Ovary (tissue), 9 donors: Measurements from ENCODE around the gene PTPRG. TPM values are rescaled to one million over a fixed set of nuclear protein-coding genes. Genes with fewer than 3 reads are reported as not detected.

Experiments
- DNase-seq, 5 donors: peaks; one replicate each; pipeline ENCODE4 v3.0.0-alpha.2; 2019 to 2020
- H3K27ac ChIP-seq, 2 donors: fragments of 200-600 bp; one replicate each; pipeline versions ENCODE4 v1.5.1 to v1.8.0; 2019 to 2022
- H3K27me3 ChIP-seq: fragments of 200-600 bp; one replicate; pipeline ENCODE4 v1.8.0; 2022
- H3K36me3 ChIP-seq: fragments of 200-600 bp; sonication (generic); one replicate; pipeline ENCODE4 v1.5.1; 2019
- H3K4me1 ChIP-seq: one replicate; pipeline ENCODE4 v1.8.1; 2013; ENCODE audit warnings: mild to moderate bottlenecking, moderate library complexity; ENCODE audit not compliant: insufficient read depth
- H3K4me3 ChIP-seq: fragments of 200-600 bp; sonication (generic); one replicate; pipeline ENCODE4 v1.5.1; 2017
- H3K9me3 ChIP-seq, 2 donors: fragments of 200-600 bp in 1 of 2; sonication (generic) in 1 of 2; one replicate each; pipeline versions ENCODE4 v1.5.1 to v1.8.1; 2013 to 2019; ENCODE audit warnings: mild to moderate bottlenecking in 1 of 2, moderate library complexity in 1 of 2
- CTCF ChIP-seq, 3 donors: fragments of 450-650 bp in 2 of 3; fragments of 200-600 bp in 1 of 3; IDR thresholded peaks; one replicate each; pipeline versions ENCODE4 v1.5.1 to v1.8.0; 2016 to 2022; ENCODE audit warnings: antibody characterized with exemption in 3 of 3, mild to moderate bottlenecking in 1 of 3
- EP300 ChIP-seq: sonication (generic); formaldehyde crosslinking; IDR thresholded peaks from one replicate; pipeline ENCODE4 v1.6.1; 2017; ENCODE audit warnings: antibody characterized with exemption
- POLR2A ChIP-seq: fragments of 450-650 bp; IDR thresholded peaks from one replicate; pipeline ENCODE4 v1.6.1; 2017; ENCODE audit warnings: antibody characterized with exemption, mild to moderate bottlenecking, moderate library complexity
- WGBS, 3 donors: extraction: QIAGEN DNeasy Blood & Tissue Kit in 1 of 3; methylation state at CpG; one replicate each; pipeline versions ENCODE4 v1.1.5 to v1.1.7; 2013 to 2017; 5-methylcytosine and 5-hydroxymethylcytosine counted together
- intact Hi-C, 4 donors: fragments of 100-400 bp; cut with DNase I; formaldehyde crosslinking; loops; one replicate each; pipeline versions ENCODE4 v1.11.0 to v1.15.1; 2022 to 2023
- polyA plus RNA-seq, 2 donors: library from polyadenylated mRNA; stranded (reverse); fragments of 200-250 nt in 1 of 2; fragments of 350-450 nt in 1 of 2; fragmentation: Illumina TruSeq in 1 of 2; extraction: RNeasy Lipid Tissue Mini Kit (QIAGEN cat#74804) in 1 of 2; gene quantifications; one replicate each; pipeline ENCODE4 v1.2.3, GENCODE V29; 2013 to 2014
- total RNA-seq, 7 donors: library from RNA; depleted of rRNA in 2 of 7; stranded (reverse); fragments of >200 nt in 2 of 7; fragmentation: NEBNext Ultra II Directional in 3 of 7; extraction: Animal tissue kit (Norgen Biotek cat#: 25700) in 3 of 7; gene quantifications; one replicate each; pipeline versions ENCODE4 v1.1.0 to v1.2.4, GENCODE V29; 2016 to 2023
- donor health status: DM: no; HTN: no; CAD: no; lungs with moderate emphysema.
- donor health status: DM: no; HTN: no; CAD: no.
- donor health status: Bipolar disorder and iron deficiency.
- donor health status: DM: yes; HTN: yes; CAD: no.
- donor health status: DM: no; HTN: no; CAD: no.
- donor health status: DM: yes; HTN: yes; CAD: no.

The PTPRG gene
- total and polyA plus RNA-seq, 9 donors: 18.2 to 87.9 (median 47.7) TPM

GRCh38 chr3:61777483-61777882 lies 216.1 kb downstream of the PTPRG start:
- intact Hi-C loops: no loop called here
- Histone ChIP-seq H3K36me3 (no peaks in the 10 kb centered on the region), H3K9me3 (no peaks in the 10 kb centered on the region), H3K27me3 (no peaks in the 10 kb centered on the region), H3K27ac (no peak overlapping the region), H3K4me3 (no peak overlapping the region), H3K4me1 (peaks cover 1% of the 10 kb centered on the region)
- no peak for TF ChIP-seq EP300
- no peak for TF ChIP-seq POLR2A
- TF ChIP-seq CTCF (IDR thresholded peaks at IDR 0.05): no peak
- DNase-seq: no peak
- WGBS, 3 donors: 77 to 82% (median 80%) methylated on average over 6 of the region's 6 CpGs

- no peak overlapping the region for H3K4me3 ChIP-seq
- no peaks in the 10 kb centered on the region for H3K9me3 ChIP-seq
- H3K36me3 ChIP-seq: no peaks in the 10 kb centered on the region
- no peak overlapping the region for H3K27ac ChIP-seq
- intact Hi-C loops: no loop called here
- DNase-seq: no peak
- TF ChIP-seq EP300: no peak
- TF ChIP-seq CTCF (IDR thresholded peaks at IDR 0.05): no peak
- no peak for TF ChIP-seq POLR2A
- WGBS, 3 donors: 63 to 89% (median 81%) methylated on average over 5 of the region's 5 CpGs
- no peaks in the 10 kb centered on the region for H3K27me3 ChIP-seq
- H3K4me1 ChIP-seq: peaks cover 1% of the 10 kb centered on the region
Measured at GRCh38 chr3:61778095-61778494, 216.7 kb downstream of the PTPRG start.

GRCh38 chr3:61780016-61780415 lies 218.6 kb downstream of the PTPRG start:
- no peaks in the 10 kb centered on the region for H3K36me3 ChIP-seq
- H3K27me3 ChIP-seq: no peaks in the 10 kb centered on the region
- 85 to 94% (median 91%) methylated on average over 2 of the region's 2 CpGs for WGBS, 3 donors
- intact Hi-C loops: no loop called here
- H3K4me1 ChIP-seq: peaks cover under 1% of the 10 kb centered on the region
- TF ChIP-seq CTCF (IDR thresholded peaks at IDR 0.05) (no peak), EP300 (no peak), POLR2A (no peak)
- no peak overlapping the region for H3K27ac ChIP-seq
- DNase-seq: no peak
- H3K9me3 ChIP-seq: no peaks in the 10 kb centered on the region
- no peak overlapping the region for H3K4me3 ChIP-seq

- intact Hi-C loops: no loop called here
- TF ChIP-seq CTCF (IDR thresholded peaks at IDR 0.05) (no peak), EP300 (no peak), POLR2A (no peak)
- Histone ChIP-seq H3K4me3 (no peak overlapping the region), H3K36me3 (no peaks in the 10 kb centered on the region), H3K27me3 (no peaks in the 10 kb centered on the region), H3K27ac (no peak overlapping the region), H3K9me3 (no peaks in the 10 kb centered on the region), H3K4me1 (no peaks in the 10 kb centered on the region)
- 90 to 92% (median 92%) methylated on average over 3 of the region's 3 CpGs for WGBS, 3 donors
- no peak for DNase-seq
Measured at GRCh38 chr3:61780455-61781228, 219.3 kb downstream of the PTPRG start.
